ENCODE data around the gene OR52I1.

DNA sequence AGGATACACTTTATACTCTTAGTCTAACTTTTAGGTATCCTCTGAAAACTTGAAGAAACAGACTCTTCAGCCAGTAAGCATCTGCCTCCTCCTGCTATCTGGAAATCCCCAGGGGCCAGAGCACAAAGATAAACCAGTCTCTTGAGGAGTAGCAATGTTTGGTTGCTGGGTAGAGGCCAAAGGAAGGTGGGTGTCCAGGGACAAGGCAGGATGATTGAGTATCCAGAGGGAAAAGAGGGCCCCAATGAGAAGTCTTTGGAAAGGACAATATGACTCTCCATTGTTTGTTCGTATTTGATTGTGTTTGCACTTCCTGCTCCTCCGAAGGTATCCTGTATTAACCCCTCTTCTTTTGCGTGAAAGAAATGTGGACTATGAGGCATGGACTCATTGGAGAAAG lies 4.8 kb upstream of the OR52I1 start:
- no peak for TF ChIP-seq SP1 (IDR thresholded peaks at IDR 0.05)
- no peak for TF ChIP-seq FOXM1 (IDR thresholded peaks at IDR 0.05; ENCODE audit: borderline replicate concordance)
- no peak for TF ChIP-seq FOXA1 (IDR thresholded peaks at IDR 0.05)
- no peak for TF ChIP-seq ELF4 (IDR thresholded peaks at IDR 0.05)
- TF ChIP-seq HDGF (IDR thresholded peaks at IDR 0.05; ENCODE audit: borderline replicate concordance): no peak
- TF ChIP-seq BHLHE40 (IDR thresholded peaks at IDR 0.05; ENCODE audit: borderline replicate concordance): no peak
- no peak for TF ChIP-seq L3MBTL2 (conservative IDR thresholded peaks at IDR 0.05)
- no peak for TF ChIP-seq FOXK2 (IDR thresholded peaks at IDR 0.05)
- TF ChIP-seq TARDBP (IDR thresholded peaks at IDR 0.05): no peak
- TF ChIP-seq ARNT (IDR thresholded peaks at IDR 0.05): no peak
